ENCODE data around the gene RNF217.
"Not testable (repeated sequence)": the region's sequence is repeated elsewhere in the genome, so short reads cannot be mapped to it uniquely, and the experiment has no call there.

Gene RNF217

DNA sequence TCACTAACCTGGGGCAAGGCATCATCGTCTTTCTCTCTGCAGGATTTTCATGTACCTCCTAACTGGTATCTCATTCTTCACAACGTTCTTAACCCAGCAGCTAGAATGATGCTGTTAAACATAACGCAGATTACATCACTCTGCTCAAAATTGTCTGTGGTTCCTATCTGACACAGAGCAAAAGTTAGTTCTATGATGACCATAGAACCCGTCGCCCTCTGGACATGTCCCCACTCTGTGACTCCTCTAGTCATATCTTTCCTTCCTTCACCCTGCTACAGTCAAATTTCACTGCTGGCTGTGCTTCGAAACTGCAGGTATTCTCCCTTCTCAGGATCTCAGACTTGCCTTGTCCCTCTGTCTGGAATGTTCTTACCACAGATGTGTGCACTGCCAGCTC is 103.9 kb downstream of the RNF217 start:
- no peak for ATAC-seq
- Mint-ChIP-seq H3K27me3 (no peaks in the 10 kb centered on the region), H3K4me3 (no peak overlapping the region), H3K36me3 (ENCODE audit: low read depth) (no peaks in the 10 kb centered on the region), H3K9me3 (no peaks in the 10 kb centered on the region), H3K4me1 (no peaks in the 10 kb centered on the region), H3K27ac (no peak overlapping the region)
- DNase-seq = no peak

DNA sequence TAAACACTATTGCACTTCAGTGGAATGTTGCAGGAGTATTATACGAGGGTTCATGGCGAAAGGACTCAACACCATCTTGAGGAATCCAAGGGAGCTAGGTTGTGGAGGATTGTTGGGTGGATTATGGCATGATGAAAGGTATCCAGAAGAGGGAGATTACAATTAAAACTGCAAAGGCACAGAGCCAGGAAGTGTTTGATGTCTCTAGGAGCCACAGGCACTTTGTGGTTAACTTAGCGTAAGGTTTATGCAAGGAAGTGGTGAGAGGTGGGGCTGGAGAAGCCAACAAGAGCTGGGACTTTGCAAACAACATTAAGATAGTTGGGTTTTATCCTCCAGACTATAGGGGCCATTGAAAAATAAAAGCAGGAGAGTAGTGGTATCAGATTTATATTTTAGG is 104.7 kb downstream of the RNF217 start:
- DNase-seq (no peak), ATAC-seq (peak; percentile 71)
- Mint-ChIP-seq H3K36me3 (ENCODE audit: low read depth) (no peaks in the 10 kb centered on the region), H3K27ac (no peak overlapping the region), H3K4me1 (no peaks in the 10 kb centered on the region), H3K9me3 (no peaks in the 10 kb centered on the region), H3K27me3 (no peaks in the 10 kb centered on the region), H3K4me3 (no peak overlapping the region)

- no peaks in the 10 kb centered on the region for H3K9me3 Mint-ChIP-seq
- DNase-seq = no peak
- H3K4me1 Mint-ChIP-seq = no peaks in the 10 kb centered on the region
- H3K36me3 Mint-ChIP-seq (ENCODE audit: low read depth) = no peaks in the 10 kb centered on the region
- ATAC-seq = no peak
- H3K27ac Mint-ChIP-seq = no peak overlapping the region
- H3K4me3 Mint-ChIP-seq = no peak overlapping the region
- H3K27me3 Mint-ChIP-seq = no peaks in the 10 kb centered on the region
Measured at GRCh38 chr6:125067552-125067951, 105.3 kb downstream of the RNF217 start.

- H3K27ac Mint-ChIP-seq = no peak overlapping the region
- no peaks in the 10 kb centered on the region for H3K27me3 Mint-ChIP-seq
- DNase-seq (no peak), ATAC-seq (no peak)
- no peaks in the 10 kb centered on the region for H3K36me3 Mint-ChIP-seq (ENCODE audit: low read depth)
- H3K4me3 Mint-ChIP-seq = no peak overlapping the region
- no peaks in the 10 kb centered on the region for H3K9me3 Mint-ChIP-seq
- no peaks in the 10 kb centered on the region for H3K4me1 Mint-ChIP-seq
Measured at GRCh38 chr6:125073071-125073470, 110.8 kb downstream of the RNF217 start.

- no peaks in the 10 kb centered on the region for H3K9me3 Mint-ChIP-seq
Measured at GRCh38 chr6:125074120-125074519, 111.9 kb downstream of the RNF217 start.

DNA sequence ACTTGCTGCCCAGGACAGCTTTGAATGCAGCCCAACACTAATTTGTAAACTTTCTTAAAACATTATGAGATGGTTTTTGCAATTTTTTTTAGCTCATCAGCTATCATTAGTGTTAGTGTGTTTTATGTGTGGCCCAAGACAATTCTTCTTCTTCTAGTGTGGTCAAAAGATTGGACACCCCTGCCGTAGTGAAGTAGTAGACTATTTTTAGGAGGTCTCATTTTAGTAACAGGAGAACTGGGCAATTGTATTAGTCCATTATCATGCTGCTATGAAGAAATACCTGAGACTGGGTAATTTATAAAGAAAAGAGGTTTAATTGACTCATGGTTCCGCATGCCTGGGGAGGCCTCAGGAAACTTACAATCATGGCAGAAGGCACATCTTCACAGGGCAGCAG is 112.8 kb downstream of the RNF217 start:
- not testable (repeated sequence) for H3K4me1 Mint-ChIP-seq; H3K36me3 Mint-ChIP-seq (ENCODE audit: low read depth); H3K27ac Mint-ChIP-seq

More at GRCh38 chr6:125074120-125074519, 111.9 kb downstream of the RNF217 start:
- DNase-seq (no peak), ATAC-seq (no peak)
- H3K27ac Mint-ChIP-seq = no peak overlapping the region
- H3K4me3 Mint-ChIP-seq = no peak overlapping the region
- no peaks in the 10 kb centered on the region for H3K27me3 Mint-ChIP-seq
- no peaks in the 10 kb centered on the region for H3K36me3 Mint-ChIP-seq (ENCODE audit: low read depth)
- no peaks in the 10 kb centered on the region for H3K4me1 Mint-ChIP-seq

GRCh38 chr6:125075741-125076481 is 113.7 kb downstream of the RNF217 start:
- Mint-ChIP-seq H3K4me1 (no peaks in the 10 kb centered on the region), H3K9me3 (no peaks in the 10 kb centered on the region), H3K27ac (no peak overlapping the region), H3K27me3 (no peaks in the 10 kb centered on the region), H3K4me3 (no peak overlapping the region), H3K36me3 (ENCODE audit: low read depth) (no peaks in the 10 kb centered on the region)
- DNase-seq (no peak), ATAC-seq (no peak)

More for the DNA sequence above, 112.8 kb downstream of the RNF217 start:
- not testable (repeated sequence) for H3K9me3 Mint-ChIP-seq, ATAC-seq, DNase-seq, H3K4me3 Mint-ChIP-seq, H3K27me3 Mint-ChIP-seq

- no peaks in the 10 kb centered on the region for H3K9me3 Mint-ChIP-seq
- no peak for ATAC-seq
- DNase-seq = no peak
- H3K36me3 Mint-ChIP-seq (ENCODE audit: low read depth) = no peaks in the 10 kb centered on the region
- H3K27me3 Mint-ChIP-seq = no peaks in the 10 kb centered on the region
- H3K27ac Mint-ChIP-seq = no peak overlapping the region
- no peaks in the 10 kb centered on the region for H3K4me1 Mint-ChIP-seq
- no peak overlapping the region for H3K4me3 Mint-ChIP-seq
Measured at GRCh38 chr6:125076482-125076742, 114.2 kb downstream of the RNF217 start.

- DNase-seq = no peak
- no peaks in the 10 kb centered on the region for H3K36me3 Mint-ChIP-seq (ENCODE audit: low read depth)
- no peak for ATAC-seq
- no peaks in the 10 kb centered on the region for H3K27me3 Mint-ChIP-seq
- no peaks in the 10 kb centered on the region for H3K9me3 Mint-ChIP-seq
- H3K27ac Mint-ChIP-seq = no peak overlapping the region
- no peaks in the 10 kb centered on the region for H3K4me1 Mint-ChIP-seq
- no peak overlapping the region for H3K4me3 Mint-ChIP-seq
Measured at GRCh38 chr6:125077453-125077852, 115.2 kb downstream of the RNF217 start.

GRCh38 chr6:125078602-125079321 is 116.5 kb downstream of the RNF217 start:
- ATAC-seq = no peak
- no peaks in the 10 kb centered on the region for H3K9me3 Mint-ChIP-seq

GRCh38 chr6:125082908-125083683 is 120.9 kb downstream of the RNF217 start:
- Mint-ChIP-seq H3K4me3 (no peak overlapping the region), H3K27me3 (no peaks in the 10 kb centered on the region), H3K27ac (no peak overlapping the region), H3K4me1 (no peaks in the 10 kb centered on the region), H3K36me3 (ENCODE audit: low read depth) (no peaks in the 10 kb centered on the region), H3K9me3 (no peaks in the 10 kb centered on the region)
- DNase-seq (no peak), ATAC-seq (no peak)

More at GRCh38 chr6:125078602-125079321, 116.5 kb downstream of the RNF217 start:
- no peak overlapping the region for H3K27ac Mint-ChIP-seq
- no peak for DNase-seq
- H3K4me1 Mint-ChIP-seq = no peaks in the 10 kb centered on the region
- H3K27me3 Mint-ChIP-seq = no peaks in the 10 kb centered on the region
- H3K36me3 Mint-ChIP-seq (ENCODE audit: low read depth) = no peaks in the 10 kb centered on the region
- H3K4me3 Mint-ChIP-seq = no peak overlapping the region

GRCh38 chr6:125083684-125083990 is 121.4 kb downstream of the RNF217 start:
- no peaks in the 10 kb centered on the region for H3K27me3 Mint-ChIP-seq
- ATAC-seq (no peak), DNase-seq (no peak)
- no peaks in the 10 kb centered on the region for H3K9me3 Mint-ChIP-seq
- no peaks in the 10 kb centered on the region for H3K4me1 Mint-ChIP-seq
- H3K27ac Mint-ChIP-seq = no peak overlapping the region
- H3K4me3 Mint-ChIP-seq = no peak overlapping the region
- no peaks in the 10 kb centered on the region for H3K36me3 Mint-ChIP-seq (ENCODE audit: low read depth)

DNA sequence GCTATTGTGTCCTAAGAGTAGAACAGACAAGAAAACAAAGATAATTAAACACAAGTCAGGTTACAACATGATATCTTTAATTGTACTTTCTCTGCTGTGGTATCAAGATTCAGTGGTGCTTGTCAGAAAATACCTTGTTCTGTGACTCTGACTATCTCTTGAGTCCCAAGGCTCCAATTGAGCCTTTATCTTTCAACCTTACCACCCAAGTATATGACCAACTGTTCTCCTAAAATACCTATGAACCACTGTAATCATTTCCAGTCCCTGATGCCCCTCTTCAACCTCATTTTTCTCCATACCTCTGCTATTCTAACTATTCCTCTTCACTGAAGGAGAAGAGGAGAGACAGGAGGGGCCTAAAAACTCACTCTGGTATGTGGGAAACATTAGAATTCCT is 124.5 kb downstream of the RNF217 start:
- ATAC-seq = no peak
- H3K36me3 Mint-ChIP-seq (ENCODE audit: low read depth) = no peaks in the 10 kb centered on the region
- no peak for DNase-seq
- H3K4me3 Mint-ChIP-seq = no peak overlapping the region
- H3K27ac Mint-ChIP-seq = no peak overlapping the region
- H3K4me1 Mint-ChIP-seq = no peaks in the 10 kb centered on the region
- H3K27me3 Mint-ChIP-seq = no peaks in the 10 kb centered on the region
- H3K9me3 Mint-ChIP-seq = no peaks in the 10 kb centered on the region

DNA sequence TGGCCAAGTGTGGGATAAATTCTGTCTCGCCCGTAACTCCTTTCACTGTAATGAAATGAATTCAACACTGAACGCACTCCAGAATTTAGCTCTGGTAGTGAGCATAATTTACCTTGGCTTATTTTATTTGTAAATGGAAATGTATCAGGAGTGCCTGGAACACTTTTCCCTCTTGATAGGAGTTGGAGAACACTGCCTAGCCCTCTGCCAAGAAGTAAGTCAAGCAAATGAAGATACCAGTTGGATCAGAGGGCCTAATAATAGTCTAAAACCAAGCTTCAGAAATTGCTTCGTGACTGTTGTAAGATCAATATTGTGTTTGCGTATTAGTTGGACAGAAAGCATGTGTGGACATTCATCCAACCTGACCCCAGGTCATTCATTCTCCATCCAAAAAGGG is 126.7 kb downstream of the RNF217 start:
- no peak overlapping the region for H3K4me3 Mint-ChIP-seq
- no peak for DNase-seq
- H3K27ac Mint-ChIP-seq = no peak overlapping the region
- ATAC-seq = no peak
- H3K27me3 Mint-ChIP-seq = no peaks in the 10 kb centered on the region
- H3K4me1 Mint-ChIP-seq = no peaks in the 10 kb centered on the region
- H3K9me3 Mint-ChIP-seq = no peaks in the 10 kb centered on the region
- no peaks in the 10 kb centered on the region for H3K36me3 Mint-ChIP-seq (ENCODE audit: low read depth)

DNA sequence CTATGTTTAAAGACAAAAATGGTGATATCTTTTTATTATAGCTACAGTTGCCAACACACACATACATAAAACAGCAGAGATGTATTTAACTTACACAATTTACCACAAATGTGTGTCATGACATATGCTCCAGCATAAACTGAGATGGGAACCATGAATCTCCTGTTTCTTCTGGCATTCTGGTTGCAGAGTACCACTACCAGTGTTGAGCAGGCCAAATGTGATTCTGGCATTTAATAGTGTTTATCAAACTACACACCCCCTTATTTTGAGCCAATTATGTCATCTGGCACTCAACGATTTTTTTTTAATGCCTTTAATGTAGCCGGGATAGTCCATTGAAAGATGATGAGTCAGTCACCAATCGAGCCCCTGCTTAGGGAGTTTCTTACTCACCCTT is 132.3 kb downstream of the RNF217 start:
- Mint-ChIP-seq H3K27me3 (peaks cover 22% of the 10 kb centered on the region), H3K4me1 (peaks cover 4% of the 10 kb centered on the region), H3K4me3 (no peak overlapping the region), H3K27ac (no peak overlapping the region), H3K9me3 (no peaks in the 10 kb centered on the region), H3K36me3 (ENCODE audit: low read depth) (no peaks in the 10 kb centered on the region)
- ATAC-seq (no peak), DNase-seq (no peak)

Measured in activated naive CD8-positive, alpha-beta T cell treated with anti-CD3 and anti-CD28 coated beads, Interleukin-2, amount 50 U/mL, for 24 hours (primary cell).